Left renal pelvis (tissue), 4 donors: ENCODE results near the gene IRF8. TPM values are rescaled to one million over a fixed set of nuclear protein-coding genes. Genes with fewer than 3 reads are reported as not detected.

Experiments used
- polyA plus RNA-seq, 4 donors: library from polyadenylated mRNA; unstranded; fragments of 120-200 nt; gene quantifications; one replicate each; pipeline ENCODE4 v1.2.1, GENCODE V29; 2013; ENCODE audit not compliant: insufficient read length in 4 of 4

IRF8 gene
- polyA plus RNA-seq, 4 donors, result 4.0 to 9.1 (median 5.7) TPM

Other genes with a start within 250 kb of the IRF8 start
- gene GINS2, start 210.2 kb upstream of the IRF8 start, polyA plus RNA-seq, result 10 to 100 TPM; 16.2 to 21.7 (median 19.6) TPM
- 1 to 10 TPM; 2.5 to 3.7 (median 3.2) TPM for gene C16orf74, start 148.1 kb upstream of the IRF8 start, polyA plus RNA-seq
- gene EMC8, start 99.6 kb upstream of the IRF8 start, polyA plus RNA-seq, result 10 to 100 TPM; 22.8 to 37.0 (median 28.7) TPM
- gene COX4I1, start 99.5 kb upstream of the IRF8 start, polyA plus RNA-seq, result 100 to 1,000 TPM; 251 to 392 (median 358) TPM